ENCODE results near the gene TOP1.

Gene TOP1

DNA sequence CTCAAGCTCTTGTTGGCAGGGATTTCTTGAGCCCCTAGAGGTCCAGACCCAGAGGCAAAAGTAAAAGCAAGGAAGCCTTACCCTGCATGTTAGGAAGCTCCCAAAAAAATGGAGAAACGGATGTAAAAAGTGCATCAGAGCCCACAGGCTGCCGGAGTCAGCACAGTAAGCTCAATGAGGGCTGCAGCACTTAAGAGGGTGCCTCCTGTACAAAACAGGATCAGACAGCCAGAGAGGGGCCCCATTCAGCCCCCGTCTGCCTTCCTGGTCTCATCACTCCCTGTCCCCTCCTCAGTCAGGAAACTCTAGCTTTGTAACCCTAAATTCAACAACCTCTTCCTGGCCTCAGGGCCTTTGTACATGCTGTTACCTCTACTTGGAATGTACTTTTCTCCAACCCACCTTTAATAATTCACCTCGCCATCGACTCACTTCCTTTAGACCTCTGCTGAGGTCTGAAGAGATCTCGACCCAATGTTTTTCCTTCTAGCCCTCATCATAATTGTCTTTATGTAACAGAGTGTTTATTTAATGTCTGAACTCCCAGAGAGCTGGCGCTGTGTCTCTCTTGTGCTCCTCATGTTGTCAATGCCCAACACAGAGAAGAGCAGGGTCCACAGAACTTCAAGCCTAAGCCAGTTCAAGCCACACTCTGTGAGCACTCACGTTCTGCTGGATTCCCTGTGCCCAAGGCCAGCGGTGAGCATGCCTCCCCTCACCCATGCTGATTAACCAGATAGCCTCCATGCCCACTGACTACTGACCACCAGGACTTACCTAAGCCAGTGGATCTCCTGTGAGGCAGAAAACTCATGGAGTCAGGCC lies 106.0 kb downstream of the TOP1 start:
- no peak overlapping the region for H3K27ac Mint-ChIP-seq
- peaks cover 66% of the 10 kb centered on the region for H3K4me1 Mint-ChIP-seq
- DNase-seq (no peak), ATAC-seq (no peak)
- H3K27me3 Mint-ChIP-seq: no peaks in the 10 kb centered on the region
- H3K4me3 Mint-ChIP-seq: peak overlapping the region in 1 of 2 donors; percentile 13
- no peaks in the 10 kb centered on the region for H3K9me3 Mint-ChIP-seq

DNA sequence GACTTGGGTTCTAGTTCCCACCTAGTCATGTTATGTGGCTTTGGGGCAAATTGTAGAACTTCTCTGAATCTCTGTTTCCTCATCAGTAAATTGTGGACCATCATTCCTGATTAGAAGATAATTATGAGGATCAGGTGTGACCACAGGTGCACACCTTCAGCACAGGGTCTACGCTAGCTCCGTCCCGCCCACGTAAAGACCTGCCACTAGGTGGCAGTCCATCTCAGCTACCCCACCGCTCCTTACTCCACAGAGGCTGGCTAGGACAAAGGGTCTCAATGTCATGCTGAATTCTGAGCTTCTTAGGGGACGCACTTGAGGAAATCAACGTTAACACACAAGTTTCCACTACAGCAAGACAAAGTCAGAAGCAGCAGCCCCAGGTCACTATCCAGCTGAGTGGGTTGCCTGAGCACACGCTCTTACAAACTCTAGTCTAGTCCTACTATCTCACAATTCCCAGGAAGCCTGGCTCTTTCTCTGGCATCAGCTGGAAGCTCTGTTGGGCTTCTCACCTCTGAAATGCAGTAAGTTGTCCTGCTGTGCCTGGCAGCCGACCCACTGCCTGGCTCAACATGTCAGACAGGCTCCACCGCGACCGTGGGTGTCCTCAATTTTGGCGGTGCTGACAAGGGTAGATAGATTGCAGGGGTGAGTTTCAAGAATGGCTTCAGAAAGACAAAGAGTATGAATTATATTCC lies 106.7 kb downstream of the TOP1 start:
- no peak for ATAC-seq
- peaks cover 73% of the 10 kb centered on the region for H3K4me1 Mint-ChIP-seq
- no peak overlapping the region for H3K27ac Mint-ChIP-seq
- H3K27me3 Mint-ChIP-seq: no peaks in the 10 kb centered on the region
- H3K4me3 Mint-ChIP-seq: peak overlapping the region; percentile 81 to 82
- H3K9me3 Mint-ChIP-seq: no peaks in the 10 kb centered on the region
- peak; percentile 55 to 65 for DNase-seq

DNA sequence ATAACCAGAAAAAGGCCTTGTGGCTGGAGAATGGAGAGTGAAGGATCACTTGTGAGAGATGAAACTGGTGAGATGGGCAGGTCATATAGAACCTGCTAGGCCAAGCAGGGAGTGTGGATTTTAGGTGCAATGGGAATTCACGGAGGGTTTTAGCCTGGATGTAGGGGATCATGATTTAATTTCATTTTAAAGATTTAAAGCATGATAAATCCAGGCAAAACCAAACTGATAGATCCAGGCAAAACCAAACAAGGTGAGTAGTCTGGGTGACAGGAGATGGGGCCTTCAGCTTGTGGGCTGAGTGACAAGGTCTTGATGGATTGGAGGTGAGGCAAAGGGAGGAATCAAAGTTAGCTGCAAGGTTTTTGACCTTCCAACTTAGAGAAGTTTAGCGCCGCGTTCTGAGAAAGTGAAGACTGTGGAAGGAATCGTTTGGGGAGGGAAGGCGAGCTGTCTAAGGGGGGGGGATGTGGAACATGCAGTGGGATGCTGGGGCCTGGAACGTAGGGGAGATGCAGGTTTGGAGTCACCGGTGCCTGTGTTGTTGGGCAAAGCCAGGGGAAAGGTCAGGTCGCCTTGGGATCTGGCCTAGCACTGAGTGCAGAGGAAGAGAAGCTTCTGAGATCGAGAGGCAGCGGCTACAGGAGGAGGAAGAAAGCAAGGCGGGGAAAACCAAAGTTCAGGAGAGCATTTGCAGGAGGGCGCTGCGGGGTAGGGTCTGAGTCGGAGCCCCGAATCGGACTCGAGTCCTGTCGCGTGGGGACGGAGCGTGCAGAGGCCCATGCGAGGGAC lies 107.5 kb downstream of the TOP1 start:
- Mint-ChIP-seq H3K27ac (peak overlapping the region; percentile 8 to 82), H3K4me3 (peak overlapping the region; percentile 81 to 82), H3K4me1 (peaks cover 73% of the 10 kb centered on the region), H3K9me3 (no peaks in the 10 kb centered on the region), H3K27me3 (no peaks in the 10 kb centered on the region)
- DNase-seq: no peak
- ATAC-seq: no peak

DNA sequence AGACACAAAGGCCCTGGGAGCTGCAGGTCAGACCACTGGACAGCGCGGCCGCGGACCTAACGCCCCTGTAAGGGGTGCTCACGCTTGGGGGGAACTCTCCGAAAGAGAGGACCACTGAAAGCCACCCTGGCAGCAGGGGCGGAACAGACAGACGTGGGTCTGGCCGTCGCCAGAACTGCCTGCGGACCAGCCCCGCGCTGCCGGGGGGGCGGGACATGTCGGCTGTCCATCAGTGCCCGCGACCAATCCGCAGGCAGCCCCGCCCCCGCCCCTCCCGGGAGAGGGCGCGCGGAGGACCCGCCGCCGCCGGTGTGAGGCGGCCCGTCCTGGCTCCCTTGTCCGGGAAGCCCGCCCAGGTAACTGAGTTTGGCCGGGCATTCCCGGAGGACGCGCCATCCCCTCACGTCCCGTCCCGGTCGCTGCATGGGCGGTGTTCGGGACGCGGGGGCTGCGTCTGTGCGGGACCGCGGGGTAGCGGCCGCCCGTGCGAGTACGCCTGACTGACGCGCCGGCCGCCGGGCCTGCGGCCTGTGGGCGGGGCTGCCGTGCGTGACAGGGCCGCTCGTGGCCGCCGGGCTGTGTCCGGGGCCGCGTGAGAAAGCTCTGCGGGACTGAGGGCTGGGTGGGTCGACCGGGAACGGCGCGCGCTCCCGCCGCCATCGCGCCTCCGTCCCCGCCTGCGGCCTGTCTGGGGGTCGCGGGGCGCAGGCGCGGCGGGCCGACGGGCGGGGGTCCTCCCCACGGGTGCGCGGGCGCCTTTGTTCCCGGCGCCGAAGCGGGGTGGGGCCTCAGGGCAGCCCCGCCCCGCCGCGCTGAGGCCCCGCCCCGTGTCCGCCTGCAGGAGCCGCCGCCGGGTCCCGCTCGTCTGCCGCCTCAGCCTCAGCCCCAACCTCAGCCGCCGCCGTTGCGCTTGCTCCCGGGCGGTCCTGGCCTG lies 108.3 kb downstream of the TOP1 start, which contains the start of gene PLCG1:
Gene PLCG1 (plus strand): TSS at position 864 of the 934 bp plus-strand sequence. CDS start 99 bp downstream, outside the sequence.
- no peaks in the 10 kb centered on the region for H3K27me3 Mint-ChIP-seq
- peak within 1 kb of the TSS; percentile 88 to 90 for H3K4me3 Mint-ChIP-seq
- peak within 1 kb of the TSS; percentile 91 to 95 for H3K27ac Mint-ChIP-seq
- no peaks in the 10 kb centered on the region for H3K9me3 Mint-ChIP-seq
- peak; percentile 69 for ATAC-seq
- peaks cover 73% of the 10 kb centered on the region for H3K4me1 Mint-ChIP-seq
- DNase-seq: peak; percentile 85 to 86

DNA sequence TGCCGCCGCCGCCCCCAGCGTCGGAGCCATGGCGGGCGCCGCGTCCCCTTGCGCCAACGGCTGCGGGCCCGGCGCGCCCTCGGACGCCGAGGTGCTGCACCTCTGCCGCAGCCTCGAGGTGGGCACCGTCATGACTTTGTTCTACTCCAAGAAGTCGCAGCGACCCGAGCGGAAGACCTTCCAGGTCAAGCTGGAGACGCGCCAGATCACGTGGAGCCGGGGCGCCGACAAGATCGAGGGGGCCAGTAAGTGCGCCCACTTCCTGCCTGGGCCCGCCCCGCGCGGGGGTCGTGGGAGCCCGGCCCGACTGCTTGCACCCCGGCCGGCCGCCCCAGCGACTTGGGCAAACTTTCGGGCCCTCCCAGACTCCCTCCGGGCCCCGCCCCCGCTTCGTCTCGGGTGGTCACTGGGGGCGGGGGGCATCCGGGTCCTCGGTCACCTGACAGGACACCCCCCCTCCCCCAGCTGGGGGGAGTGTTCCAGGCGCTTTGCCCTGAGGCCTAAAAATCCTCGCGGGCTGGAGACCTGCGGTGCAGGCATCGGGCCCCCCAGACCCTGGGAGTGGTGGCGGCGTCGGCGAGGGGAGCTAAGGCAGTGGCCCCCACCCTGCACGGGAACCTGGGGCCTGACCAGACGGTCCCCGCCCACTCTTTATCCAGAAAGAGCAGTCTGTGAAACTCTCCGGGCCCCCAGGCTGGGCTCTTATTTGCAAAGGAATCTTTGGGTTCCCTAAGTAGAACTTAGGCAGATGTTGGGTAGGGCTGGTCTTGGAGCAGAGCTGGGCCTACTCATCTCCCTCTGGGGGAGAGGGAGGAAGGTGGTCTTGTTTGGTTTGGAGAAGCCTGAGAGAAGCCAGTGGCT lies 109.2 kb downstream of the TOP1 start:
- Mint-ChIP-seq H3K27ac (peak overlapping the region; percentile 91 to 95), H3K4me3 (peak overlapping the region; percentile 88 to 90), H3K9me3 (no peaks in the 10 kb centered on the region), H3K4me1 (peaks cover 79% of the 10 kb centered on the region), H3K27me3 (no peaks in the 10 kb centered on the region)
- peak; percentile 85 to 87 for DNase-seq
- ATAC-seq: peak; percentile 54

DNA sequence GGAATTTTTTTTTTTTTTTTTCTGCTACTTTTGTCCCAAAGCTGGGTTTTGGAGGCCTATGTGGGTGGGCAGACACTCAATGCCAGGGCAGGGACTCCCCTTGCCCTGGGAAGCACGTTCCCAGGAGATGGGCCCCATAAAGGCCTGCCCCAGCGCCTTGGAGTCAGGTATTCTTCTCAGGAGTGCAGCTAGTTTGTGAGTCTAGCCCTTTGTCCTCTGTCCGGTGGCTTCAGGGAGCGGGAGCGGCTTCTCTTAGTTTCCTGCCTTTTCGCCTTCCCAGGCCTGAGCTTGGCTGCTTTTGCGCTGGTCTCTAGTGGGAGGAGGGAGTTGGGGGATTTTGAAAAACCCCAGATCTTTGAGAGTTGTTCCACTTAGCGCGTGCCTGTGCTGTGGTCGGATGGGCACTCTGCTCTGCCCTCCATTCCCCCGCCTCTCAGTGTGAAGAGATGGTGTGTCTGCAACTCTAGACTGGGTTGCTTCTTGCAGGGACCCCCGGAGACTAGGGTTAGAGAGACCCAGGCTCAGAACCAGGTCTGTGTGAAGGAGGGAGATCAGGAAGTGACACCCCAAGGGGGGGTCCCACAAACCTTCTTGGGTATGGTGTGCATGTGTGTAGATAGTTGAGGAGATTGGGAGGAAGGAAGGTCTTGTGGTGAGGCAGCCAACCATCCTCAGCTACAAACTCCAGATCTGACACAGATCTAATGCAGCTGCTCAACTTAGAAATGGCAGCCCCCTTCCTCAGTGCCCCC lies 110.0 kb downstream of the TOP1 start:
- Mint-ChIP-seq H3K9me3 (no peaks in the 10 kb centered on the region), H3K4me1 (peaks cover 81% of the 10 kb centered on the region), H3K4me3 (peak overlapping the region; percentile 88 to 90), H3K27me3 (no peaks in the 10 kb centered on the region), H3K27ac (peak overlapping the region; percentile 91 to 95)
- DNase-seq: peak; percentile 57 to 64
- ATAC-seq: peak; percentile 35

DNA sequence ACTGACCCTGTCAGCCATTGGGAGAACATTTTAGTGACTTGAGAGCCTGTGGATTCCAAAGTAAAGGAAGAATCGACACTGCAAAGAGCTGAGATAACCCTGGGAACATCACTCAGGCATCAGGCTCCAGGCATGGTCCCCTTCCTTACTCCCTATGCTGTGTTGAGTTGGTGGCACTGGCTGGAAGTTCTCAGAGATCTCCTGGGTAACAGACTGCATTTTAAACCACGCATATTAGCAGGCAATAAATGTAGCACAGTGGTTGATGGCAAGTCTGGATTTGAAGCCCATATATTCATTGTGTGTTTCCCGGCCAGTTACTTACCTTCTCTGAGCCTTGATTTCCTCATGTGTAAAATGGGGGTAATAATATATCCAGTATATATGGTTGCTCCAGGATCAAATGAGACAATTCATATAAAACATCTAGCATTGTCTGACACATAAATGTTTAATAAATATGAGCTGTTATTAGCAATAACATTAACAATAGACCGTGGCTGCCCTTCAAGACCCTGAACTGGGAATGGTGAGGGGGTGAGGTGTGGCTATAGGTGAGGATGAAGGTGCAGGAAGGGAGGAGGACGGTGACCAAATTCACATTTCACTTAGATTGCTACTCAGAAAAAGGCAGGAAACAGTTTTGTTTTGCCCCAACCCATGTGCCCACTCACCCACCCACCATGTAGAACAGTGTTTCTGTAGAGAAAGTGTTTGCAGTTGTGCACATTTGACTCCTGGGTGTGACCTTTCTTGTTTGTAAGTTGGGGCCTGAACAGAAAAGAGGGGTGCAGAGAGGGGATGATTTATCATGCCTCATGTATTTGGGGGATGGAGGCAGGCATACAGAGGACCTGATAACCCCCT lies 110.8 kb downstream of the TOP1 start:
- peak overlapping the region; percentile 91 to 95 for H3K27ac Mint-ChIP-seq
- peaks cover 81% of the 10 kb centered on the region for H3K4me1 Mint-ChIP-seq
- ATAC-seq (no peak), DNase-seq (no peak)
- H3K4me3 Mint-ChIP-seq: peak overlapping the region; percentile 88 to 90
- H3K9me3 Mint-ChIP-seq: no peaks in the 10 kb centered on the region
- H3K27me3 Mint-ChIP-seq: no peaks in the 10 kb centered on the region

DNA sequence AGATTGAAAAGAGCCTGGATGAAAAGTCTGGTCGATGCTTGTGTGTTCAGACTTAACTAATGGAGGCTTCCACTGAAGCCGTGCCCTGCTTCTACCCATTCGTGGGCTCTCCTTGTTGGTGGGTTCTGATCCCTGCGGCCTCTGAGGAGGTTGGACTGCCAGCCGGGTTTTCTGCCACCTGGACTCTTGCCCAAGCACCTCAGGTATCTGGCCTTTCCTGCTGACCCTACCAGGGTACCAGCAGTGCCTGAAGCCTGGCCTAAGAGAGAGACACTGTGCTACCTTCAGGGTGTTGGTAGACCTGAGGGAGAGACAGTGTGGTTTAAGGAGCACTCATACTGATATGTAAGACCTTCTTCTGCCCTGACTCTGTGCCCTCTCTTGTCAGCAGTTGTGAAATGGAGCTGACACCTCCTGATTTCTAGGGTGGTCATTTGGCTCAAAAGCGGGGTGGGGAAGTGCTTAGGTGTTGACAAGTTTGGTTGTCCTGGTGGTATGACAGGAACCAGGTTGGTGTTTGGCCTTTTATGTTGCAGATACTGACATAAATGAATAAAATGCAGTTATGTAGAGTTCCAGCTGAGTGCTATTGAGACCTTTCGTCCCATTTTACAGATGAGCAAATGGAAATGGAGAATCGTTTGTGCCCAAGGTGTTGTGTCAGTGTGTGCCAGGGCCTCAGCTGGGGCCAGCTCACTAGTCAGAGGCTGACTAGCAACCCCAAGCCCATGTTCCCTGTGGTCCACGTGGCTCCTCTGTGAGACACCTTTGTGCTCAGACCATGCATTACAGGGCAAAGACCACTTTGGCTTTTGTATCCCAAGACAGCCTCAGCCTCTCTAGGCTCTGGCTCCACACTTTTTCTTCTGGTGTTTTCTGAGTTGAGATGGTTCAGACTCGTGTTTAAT lies 111.9 kb downstream of the TOP1 start:
- peak overlapping the region; percentile 88 to 90 for H3K4me3 Mint-ChIP-seq
- H3K4me1 Mint-ChIP-seq: peaks cover 81% of the 10 kb centered on the region
- no peaks in the 10 kb centered on the region for H3K27me3 Mint-ChIP-seq
- ATAC-seq (no peak), DNase-seq (no peak)
- no peaks in the 10 kb centered on the region for H3K9me3 Mint-ChIP-seq
- H3K27ac Mint-ChIP-seq: peak overlapping the region; percentile 90 to 91

DNA sequence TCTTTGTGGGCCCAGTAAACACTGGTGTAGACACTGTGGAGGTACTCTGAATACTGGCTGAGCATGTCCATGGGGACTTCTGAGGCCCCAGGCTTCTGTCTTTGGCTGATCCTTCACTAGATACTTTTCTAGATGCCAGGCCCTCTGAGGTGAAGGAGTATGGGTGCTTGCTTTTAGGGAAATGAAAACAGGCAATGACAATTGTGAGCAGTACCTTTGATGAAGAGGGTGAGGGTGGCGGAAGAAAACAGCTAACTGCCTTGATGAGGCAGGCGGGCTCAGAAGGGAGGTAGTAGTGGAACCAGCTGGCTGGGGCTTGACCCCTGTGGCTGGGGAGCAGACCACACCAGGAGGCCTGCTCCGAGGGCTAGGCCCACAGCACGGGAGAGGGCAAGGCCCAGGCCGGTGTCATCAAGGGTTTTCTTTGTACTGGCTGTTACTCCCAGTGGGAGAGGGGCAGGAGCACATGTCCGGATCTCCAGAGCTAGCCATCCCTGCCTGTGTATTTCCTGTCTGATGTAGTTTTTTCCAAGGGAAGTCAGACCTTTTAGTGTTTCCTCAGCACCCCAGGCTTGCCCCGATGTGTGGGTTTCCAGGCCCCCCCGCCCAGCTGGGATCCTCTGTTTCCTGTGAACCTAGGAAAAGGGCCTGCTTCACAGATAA lies 112.7 kb downstream of the TOP1 start:
- H3K27ac Mint-ChIP-seq: peak overlapping the region; percentile 90 to 91
- H3K4me3 Mint-ChIP-seq: peak overlapping the region; percentile 88 to 90
- no peaks in the 10 kb centered on the region for H3K27me3 Mint-ChIP-seq
- H3K4me1 Mint-ChIP-seq: peaks cover 81% of the 10 kb centered on the region
- ATAC-seq: no peak
- DNase-seq: no peak
- no peaks in the 10 kb centered on the region for H3K9me3 Mint-ChIP-seq

DNA sequence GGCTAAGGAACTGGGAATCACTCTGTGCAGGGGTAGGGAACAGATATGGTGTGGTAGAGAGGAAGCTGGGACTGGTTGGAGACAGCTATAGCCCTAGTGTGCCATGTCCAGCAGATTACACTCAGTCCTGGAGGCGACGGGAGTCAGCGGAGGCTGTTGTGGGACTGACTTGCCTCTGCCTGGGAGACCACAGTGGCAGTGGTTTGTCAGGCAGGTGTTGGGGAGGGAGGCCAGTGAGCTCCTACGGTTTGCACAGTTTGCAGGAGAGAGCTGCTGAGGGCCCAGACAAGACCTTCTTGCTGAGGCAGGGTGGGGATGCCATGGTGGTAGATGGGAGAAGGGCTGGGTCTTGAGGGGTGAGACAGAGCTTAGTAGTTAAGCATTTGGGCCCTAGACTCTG lies 113.6 kb downstream of the TOP1 start:
- ATAC-seq (no peak), DNase-seq (no peak)
- peak overlapping the region; percentile 90 to 91 for H3K27ac Mint-ChIP-seq
- no peaks in the 10 kb centered on the region for H3K9me3 Mint-ChIP-seq
- H3K4me3 Mint-ChIP-seq: peak overlapping the region; percentile 88 to 90
- no peaks in the 10 kb centered on the region for H3K27me3 Mint-ChIP-seq
- peaks cover 86% of the 10 kb centered on the region for H3K4me1 Mint-ChIP-seq

DNA sequence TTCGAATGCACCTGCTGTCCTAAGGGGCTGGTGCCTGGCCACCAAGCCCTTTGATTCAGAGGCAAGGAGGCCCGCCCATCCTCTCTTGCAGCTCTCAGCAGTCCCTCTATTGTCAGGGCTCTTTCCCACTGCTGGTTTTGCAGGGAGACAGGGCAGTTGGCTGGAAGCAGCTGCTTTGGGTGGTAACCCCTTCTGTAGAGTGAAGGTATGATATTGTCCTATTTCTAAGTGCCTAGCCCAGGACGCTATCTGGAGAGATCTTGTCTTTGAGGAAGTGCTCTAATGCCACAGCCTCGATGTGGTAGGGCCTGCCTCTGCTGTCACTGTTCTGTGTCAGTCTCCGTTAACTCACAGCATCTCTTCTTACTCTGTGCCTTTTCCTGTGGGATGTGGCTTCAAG lies 114.3 kb downstream of the TOP1 start:
- Mint-ChIP-seq H3K4me3 (peak overlapping the region; percentile 88 to 90), H3K9me3 (no peaks in the 10 kb centered on the region), H3K4me1 (peaks cover 93% of the 10 kb centered on the region), H3K27ac (peak overlapping the region in 1 of 2 donors; percentile 52), H3K27me3 (no peaks in the 10 kb centered on the region)
- DNase-seq (no peak), ATAC-seq (peak; percentile 33)
